GM19397 (cell line): Measurements from ENCODE around the gene DBNDD2.
A peak's percentile ranks its signal among the peaks of the same experiment; 100 is the strongest.

Experiments
- ATAC-seq: cut with Tn5 transposase; IDR thresholded peaks from one replicate; pipeline ENCODE4 v1.9.1; 2021; ENCODE audit warnings: mild to moderate bottlenecking, moderate library complexity; ENCODE audit not compliant: unreplicated experiment

Gene DBNDD2

GRCh38 chr20:45407783-45408645 lies at the start of gene DBNDD2:
Gene DBNDD2 (plus strand): TSS chr20:45408289. CDS start chr20:45408468, 179 bp downstream.
- no peak for ATAC-seq

GRCh38 chr20:45359069-45359405 lies 49.1 kb upstream of the DBNDD2 start:
- no peak for ATAC-seq

- no peak for ATAC-seq
Measured at GRCh38 chr20:45359406-45360148, 48.5 kb upstream of the DBNDD2 start.

- ATAC-seq: no peak
Measured at GRCh38 chr20:45361793-45362192, 46.3 kb upstream of the DBNDD2 start.

- peak; percentile 90 for ATAC-seq
Measured at GRCh38 chr20:45362804-45363610, 45.1 kb upstream of the DBNDD2 start, which contains the start of gene SYS1. Gene SYS1 (plus strand): TSS chr20:45363156. CDS start chr20:45363532, 376 bp downstream.

GRCh38 chr20:45363611-45364492 lies 44.2 kb upstream of the DBNDD2 start:
- ATAC-seq: no peak

- ATAC-seq: no peak
Measured at GRCh38 chr20:45365444-45365970, 42.6 kb upstream of the DBNDD2 start.

GRCh38 chr20:45366192-45366591 lies 41.9 kb upstream of the DBNDD2 start:
- no peak for ATAC-seq

- no peak for ATAC-seq
Measured at GRCh38 chr20:45366631-45367030, 41.5 kb upstream of the DBNDD2 start.

GRCh38 chr20:45367126-45367525 lies 41.0 kb upstream of the DBNDD2 start:
- no peak for ATAC-seq

GRCh38 chr20:45368221-45368980 lies 39.7 kb upstream of the DBNDD2 start:
- ATAC-seq: peak; percentile 81

- no peak for ATAC-seq
Measured at GRCh38 chr20:45370571-45371160, 37.4 kb upstream of the DBNDD2 start.

- ATAC-seq: no peak
Measured at GRCh38 chr20:45372241-45372640, 35.8 kb upstream of the DBNDD2 start.

- ATAC-seq: no peak
Measured at GRCh38 chr20:45372646-45373352, 35.3 kb upstream of the DBNDD2 start.

GRCh38 chr20:45373353-45374100 lies 34.6 kb upstream of the DBNDD2 start:
- ATAC-seq: peak; percentile 66

GRCh38 chr20:45374101-45374467 lies 34.0 kb upstream of the DBNDD2 start:
- ATAC-seq: no peak

GRCh38 chr20:45374966-45375365 lies 33.1 kb upstream of the DBNDD2 start:
- no peak for ATAC-seq

- ATAC-seq: no peak
Measured at GRCh38 chr20:45377269-45377668, 30.8 kb upstream of the DBNDD2 start.
